ENCODE measurements around the gene EPN3.

The EPN3 gene

DNA sequence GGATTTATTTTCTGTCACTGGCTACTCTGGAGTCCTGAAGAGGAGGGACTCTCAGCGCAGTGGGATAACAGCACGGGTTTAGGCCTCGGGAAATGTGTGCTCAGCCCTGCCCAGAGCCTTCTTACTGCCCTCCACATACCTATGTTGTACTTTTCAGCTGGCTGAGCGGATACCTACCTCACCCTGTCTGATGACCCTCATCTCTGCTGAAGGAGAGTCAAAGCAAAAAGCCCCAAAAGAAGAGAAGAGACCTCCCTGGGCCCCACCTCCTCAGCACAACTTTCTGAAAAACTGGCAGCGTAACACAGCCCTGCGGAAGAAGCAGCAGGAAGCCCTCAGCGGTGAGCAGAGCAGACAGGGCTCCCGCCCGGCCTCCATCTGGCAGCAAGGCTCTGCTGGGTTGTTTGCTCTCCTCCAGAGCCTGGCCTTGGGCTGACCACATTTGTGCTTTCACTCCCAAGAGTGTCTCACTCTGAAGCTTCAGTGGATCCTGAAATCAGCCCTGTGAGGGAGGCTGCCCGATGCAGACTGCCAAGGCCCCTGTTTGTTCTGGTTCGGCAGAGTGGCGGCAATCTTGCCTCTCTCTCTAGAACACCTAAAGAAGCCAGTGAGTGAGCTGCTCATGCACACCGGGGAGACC, 14.0 kb upstream of the EPN3 start:
- DNase-seq (ENCODE audit: low spot score in 2 of 2): no peak
- H3K4me3 Mint-ChIP-seq: no peak overlapping the region
- H3K4me1 Mint-ChIP-seq: no peaks in the 10 kb centered on the region

DNA sequence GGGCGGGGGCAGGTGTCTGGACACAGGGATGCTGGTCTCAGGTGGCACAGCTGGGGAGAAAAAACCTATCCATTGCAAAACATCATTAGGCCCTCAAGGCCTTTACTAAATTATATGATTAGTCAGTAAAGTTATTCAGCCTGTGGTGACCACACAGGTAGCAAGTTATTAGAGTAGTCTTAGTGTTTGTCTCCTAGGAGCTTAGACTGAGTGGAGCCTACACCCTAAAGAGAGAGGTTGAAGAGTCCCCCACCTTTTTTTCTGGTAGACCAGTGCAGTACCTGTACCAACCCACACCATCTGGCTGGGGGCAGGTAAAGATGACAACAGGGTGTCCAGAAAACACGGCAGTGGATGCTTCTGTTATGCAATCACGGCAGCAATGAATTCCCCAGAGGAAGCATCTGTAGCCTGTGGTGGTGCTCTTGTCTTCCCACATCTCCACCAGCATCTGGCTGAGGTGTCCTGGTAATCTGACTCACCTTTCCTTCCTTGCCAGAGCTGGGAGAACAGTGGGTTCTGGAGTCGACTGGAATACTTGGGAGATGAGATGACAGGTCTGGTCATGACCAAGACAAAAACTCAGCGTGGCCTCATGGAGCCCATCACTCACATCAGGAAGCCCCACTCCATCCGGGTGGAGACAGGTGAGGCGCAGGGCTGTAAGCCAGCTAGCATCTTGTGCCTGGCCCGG, 13.2 kb upstream of the EPN3 start:
- Mint-ChIP-seq H3K4me3 (no peak overlapping the region), H3K4me1 (no peaks in the 10 kb centered on the region), H3K27me3 (peaks cover 1% of the 10 kb centered on the region), H3K27ac (no peak overlapping the region), H3K9me3 (no peaks in the 10 kb centered on the region), H3K36me3 (no peaks in the 10 kb centered on the region)
- DNase-seq (ENCODE audit: low spot score in 2 of 2) (no peak), ATAC-seq (ENCODE audit: low read depth) (no peak)

More for the DNA sequence above, 14.0 kb upstream of the EPN3 start:
- Mint-ChIP-seq H3K36me3 (no peaks in the 10 kb centered on the region), H3K27ac (no peak overlapping the region), H3K9me3 (no peaks in the 10 kb centered on the region), H3K27me3 (peaks cover 1% of the 10 kb centered on the region)
- ATAC-seq (ENCODE audit: low read depth): no peak

DNA sequence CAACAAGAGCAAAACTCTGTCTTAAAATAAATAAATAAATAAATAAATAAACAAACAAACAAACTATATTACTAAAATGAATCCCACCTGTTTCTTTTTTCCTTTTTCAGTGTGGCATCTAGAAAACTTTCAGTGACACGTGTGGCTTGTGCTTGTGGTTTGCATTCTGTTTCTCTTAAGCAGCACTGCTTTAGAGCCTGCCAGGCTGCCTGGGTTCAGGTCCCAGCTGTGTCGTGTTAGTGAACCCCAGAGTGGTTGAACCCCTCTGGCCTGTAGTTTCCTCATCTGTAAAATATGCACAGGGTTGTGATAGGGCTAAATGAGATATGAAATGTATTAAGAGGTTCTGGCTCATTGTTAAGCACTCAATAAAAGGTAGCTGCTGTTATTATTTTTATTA, 12.1 kb upstream of the EPN3 start:
- Mint-ChIP-seq H3K27me3 (peaks cover 1% of the 10 kb centered on the region), H3K4me3 (no peak overlapping the region), H3K36me3 (no peaks in the 10 kb centered on the region), H3K27ac (no peak overlapping the region), H3K4me1 (no peaks in the 10 kb centered on the region), H3K9me3 (no peaks in the 10 kb centered on the region)
- ATAC-seq (ENCODE audit: low read depth) (no peak), DNase-seq (ENCODE audit: low spot score in 2 of 2) (no peak)

DNA sequence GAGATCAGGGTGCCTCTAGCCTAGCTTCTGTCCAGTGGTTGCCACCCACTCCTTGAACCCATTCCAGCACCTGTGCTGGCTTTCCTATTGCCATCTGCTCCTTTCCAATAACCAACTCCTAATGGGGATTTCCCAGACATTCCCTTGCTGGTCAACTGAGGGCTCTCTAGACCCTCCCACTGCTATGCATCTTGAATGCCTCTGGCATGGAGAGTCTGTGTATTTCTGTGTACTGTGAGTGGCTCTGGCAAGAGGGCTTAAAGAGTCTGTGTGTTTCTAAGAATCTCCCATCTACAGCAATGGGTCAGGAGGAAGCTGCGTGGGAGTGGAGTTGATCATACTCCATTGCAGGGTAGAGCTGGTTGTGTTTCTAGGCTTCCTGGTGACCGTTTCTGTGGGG, 11.0 kb upstream of the EPN3 start:
- Mint-ChIP-seq H3K4me3 (no peak overlapping the region), H3K9me3 (no peaks in the 10 kb centered on the region), H3K27me3 (peaks cover 1% of the 10 kb centered on the region), H3K36me3 (no peaks in the 10 kb centered on the region), H3K4me1 (no peaks in the 10 kb centered on the region), H3K27ac (no peak overlapping the region)
- no peak for ATAC-seq (ENCODE audit: low read depth)
- DNase-seq (ENCODE audit: low spot score in 2 of 2): no peak

DNA sequence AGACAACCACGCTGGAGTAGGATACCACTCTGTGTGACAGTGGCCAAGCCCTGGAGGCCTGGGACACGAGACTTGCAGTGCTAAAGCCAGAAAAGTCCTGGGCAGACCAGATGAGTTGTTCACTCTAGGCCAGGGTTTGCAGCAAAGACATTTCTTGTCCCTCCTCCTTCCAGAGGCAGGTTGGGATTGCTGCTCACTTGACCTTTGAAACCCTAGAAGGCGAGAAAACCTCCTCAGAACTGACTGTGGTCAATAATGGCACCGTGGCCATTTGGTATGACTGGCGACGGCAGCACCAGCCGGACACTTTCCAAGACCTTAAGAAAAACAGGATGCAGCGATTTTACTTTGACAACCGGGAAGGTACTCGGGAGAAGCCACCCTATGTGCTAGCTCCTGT, 9.8 kb upstream of the EPN3 start:
- DNase-seq (ENCODE audit: low spot score in 2 of 2): no peak
- ATAC-seq (ENCODE audit: low read depth): no peak
- peaks cover 1% of the 10 kb centered on the region for H3K27me3 Mint-ChIP-seq
- no peaks in the 10 kb centered on the region for H3K9me3 Mint-ChIP-seq
- H3K4me3 Mint-ChIP-seq: no peak overlapping the region
- no peaks in the 10 kb centered on the region for H3K4me1 Mint-ChIP-seq
- no peak overlapping the region for H3K27ac Mint-ChIP-seq
- H3K36me3 Mint-ChIP-seq: no peaks in the 10 kb centered on the region

DNA sequence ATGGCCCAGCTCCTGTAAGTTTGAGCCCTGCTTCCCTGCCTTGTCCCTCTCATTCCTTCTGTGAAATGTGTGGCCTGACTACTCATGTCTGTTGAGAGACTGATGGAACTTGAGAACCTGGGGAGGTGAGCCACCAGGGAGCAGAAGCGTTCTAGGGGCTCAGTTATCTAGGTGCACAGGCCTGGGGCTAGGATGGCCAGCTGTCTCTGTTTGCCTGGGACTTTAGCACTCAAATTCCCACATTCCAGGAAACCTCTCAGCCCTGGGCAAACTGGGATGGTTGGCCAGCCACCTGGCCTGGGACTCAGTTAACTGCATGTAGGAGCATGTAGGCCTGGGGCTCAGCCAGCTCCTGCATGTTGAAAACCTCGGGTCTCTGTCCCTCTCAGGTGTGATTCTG, 9.3 kb upstream of the EPN3 start:
- H3K4me1 Mint-ChIP-seq: no peaks in the 10 kb centered on the region
- no peaks in the 10 kb centered on the region for H3K36me3 Mint-ChIP-seq
- DNase-seq (ENCODE audit: low spot score in 2 of 2): no peak
- no peak overlapping the region for H3K4me3 Mint-ChIP-seq
- no peaks in the 10 kb centered on the region for H3K9me3 Mint-ChIP-seq
- H3K27me3 Mint-ChIP-seq: peaks cover 1% of the 10 kb centered on the region
- H3K27ac Mint-ChIP-seq: no peak overlapping the region
- ATAC-seq (ENCODE audit: low read depth): no peak

DNA sequence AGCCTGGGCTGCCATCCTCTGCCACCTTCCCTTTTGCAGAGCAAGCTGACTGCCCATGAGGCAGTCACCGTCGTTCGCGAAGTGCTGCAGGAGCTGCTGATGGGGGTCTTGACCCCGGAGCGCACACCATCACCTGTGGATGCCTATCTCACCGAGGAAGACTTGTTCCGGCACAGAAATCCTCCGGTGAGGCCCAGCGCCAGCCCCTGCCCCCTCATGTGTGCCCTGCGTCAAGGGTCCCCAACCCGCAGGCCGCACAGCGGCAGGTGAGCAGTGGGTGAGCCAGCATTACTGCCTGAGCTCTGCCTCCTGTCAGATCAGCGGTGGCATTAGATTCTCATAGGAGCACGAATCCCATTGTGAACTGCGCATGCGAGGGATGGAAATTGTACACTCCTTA, 7.7 kb upstream of the EPN3 start:
- Mint-ChIP-seq H3K27ac (no peak overlapping the region), H3K36me3 (no peaks in the 10 kb centered on the region), H3K9me3 (no peaks in the 10 kb centered on the region), H3K27me3 (peaks cover 12% of the 10 kb centered on the region), H3K4me3 (no peak overlapping the region), H3K4me1 (no peaks in the 10 kb centered on the region)
- no peak for ATAC-seq (ENCODE audit: low read depth)
- no peak for DNase-seq (ENCODE audit: low spot score in 2 of 2)

DNA sequence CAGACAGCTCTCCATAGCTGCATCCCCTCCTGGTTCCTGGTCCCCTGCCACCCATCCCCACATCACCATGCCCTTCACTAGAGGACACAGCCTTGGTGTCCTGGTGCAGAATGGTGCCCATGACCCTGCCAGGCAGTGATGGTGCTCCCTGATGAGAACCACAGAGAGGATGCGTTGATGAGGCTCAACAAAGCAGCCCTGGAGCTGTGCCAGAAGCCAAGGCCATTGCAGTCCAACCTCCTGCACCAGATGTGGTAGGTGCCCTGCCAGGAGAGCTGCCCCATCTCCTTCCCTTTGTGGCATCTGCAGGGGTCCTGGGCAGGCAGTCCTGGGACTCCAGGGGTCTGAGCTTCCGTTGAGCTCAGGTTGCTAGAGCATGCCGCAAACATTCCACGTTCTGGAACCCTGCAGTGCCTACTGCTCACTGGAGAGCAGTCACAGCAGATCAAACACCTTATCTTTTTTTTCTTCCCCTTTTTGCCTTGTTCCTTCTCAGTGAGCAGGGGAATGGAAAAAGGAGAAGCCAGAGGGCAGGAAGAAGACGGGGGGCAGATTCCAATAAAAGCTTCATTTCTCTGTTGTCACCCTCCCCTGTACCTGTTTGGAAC, 5.3 kb upstream of the EPN3 start:
- H3K4me3 Mint-ChIP-seq: no peak overlapping the region
- H3K9me3 Mint-ChIP-seq: no peaks in the 10 kb centered on the region
- H3K36me3 Mint-ChIP-seq: no peaks in the 10 kb centered on the region
- peaks cover 23% of the 10 kb centered on the region for H3K27me3 Mint-ChIP-seq
- no peaks in the 10 kb centered on the region for H3K4me1 Mint-ChIP-seq
- no peak for DNase-seq (ENCODE audit: low spot score in 2 of 2)
- ATAC-seq (ENCODE audit: low read depth): no peak
- no peak overlapping the region for H3K27ac Mint-ChIP-seq

DNA sequence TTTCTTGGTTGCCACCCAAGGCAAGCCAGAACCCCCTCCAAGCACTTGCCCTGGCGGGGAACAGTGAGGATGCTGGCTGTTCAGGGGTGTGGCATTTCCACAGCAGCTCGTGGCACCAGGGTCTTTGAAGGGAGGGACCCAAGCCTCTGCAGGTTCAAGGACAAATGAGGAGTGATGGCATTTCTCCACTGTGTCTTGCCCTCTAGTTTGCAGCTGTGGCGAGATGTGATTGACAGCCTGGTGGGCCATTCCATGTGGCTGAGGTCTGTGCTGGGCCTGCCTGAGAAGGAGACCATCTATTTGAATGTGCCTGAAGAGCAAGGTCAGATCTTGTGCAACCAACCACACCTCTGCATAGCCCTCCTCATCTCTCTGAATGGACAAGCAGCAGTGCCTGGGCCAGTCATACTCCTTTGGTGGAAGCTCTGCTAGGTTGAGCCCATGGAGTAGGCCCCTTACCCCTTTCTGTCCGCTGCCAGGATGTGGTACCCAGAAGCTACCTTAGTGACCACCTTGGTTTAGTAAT, 4.5 kb upstream of the EPN3 start:
- no peak for ATAC-seq (ENCODE audit: low read depth)
- H3K4me3 Mint-ChIP-seq: no peak overlapping the region
- H3K9me3 Mint-ChIP-seq: no peaks in the 10 kb centered on the region
- no peak for DNase-seq (ENCODE audit: low spot score in 2 of 2)
- H3K27me3 Mint-ChIP-seq: peaks cover 21% of the 10 kb centered on the region
- H3K36me3 Mint-ChIP-seq: no peaks in the 10 kb centered on the region
- no peaks in the 10 kb centered on the region for H3K4me1 Mint-ChIP-seq
- no peak overlapping the region for H3K27ac Mint-ChIP-seq

DNA sequence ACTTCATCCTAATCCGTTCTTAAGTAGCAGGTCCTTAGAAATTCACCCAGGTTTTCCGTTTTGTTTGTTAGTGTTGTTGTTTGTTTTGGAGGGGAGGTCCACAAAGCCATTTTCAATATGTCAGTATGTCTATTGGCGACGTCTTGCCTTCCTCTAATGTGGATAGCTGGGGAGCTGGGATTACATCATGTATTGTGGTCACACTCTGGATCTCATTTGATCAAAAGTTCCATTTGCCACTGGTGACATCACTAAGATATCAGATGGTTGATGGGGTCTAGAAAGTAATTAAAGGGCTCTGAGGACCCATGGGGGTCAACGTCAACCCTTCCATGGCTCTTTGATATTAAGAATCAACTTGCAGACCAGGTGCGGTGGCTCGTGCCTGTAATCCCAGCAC, 2.7 kb upstream of the EPN3 start:
- Mint-ChIP-seq H3K4me1 (peaks cover 10% of the 10 kb centered on the region), H3K9me3 (no peaks in the 10 kb centered on the region), H3K36me3 (no peaks in the 10 kb centered on the region), H3K27ac (no peak overlapping the region), H3K27me3 (peaks cover 36% of the 10 kb centered on the region), H3K4me3 (no peak overlapping the region)
- DNase-seq (ENCODE audit: low spot score in 2 of 2) (no peak), ATAC-seq (ENCODE audit: low read depth) (no peak)

DNA sequence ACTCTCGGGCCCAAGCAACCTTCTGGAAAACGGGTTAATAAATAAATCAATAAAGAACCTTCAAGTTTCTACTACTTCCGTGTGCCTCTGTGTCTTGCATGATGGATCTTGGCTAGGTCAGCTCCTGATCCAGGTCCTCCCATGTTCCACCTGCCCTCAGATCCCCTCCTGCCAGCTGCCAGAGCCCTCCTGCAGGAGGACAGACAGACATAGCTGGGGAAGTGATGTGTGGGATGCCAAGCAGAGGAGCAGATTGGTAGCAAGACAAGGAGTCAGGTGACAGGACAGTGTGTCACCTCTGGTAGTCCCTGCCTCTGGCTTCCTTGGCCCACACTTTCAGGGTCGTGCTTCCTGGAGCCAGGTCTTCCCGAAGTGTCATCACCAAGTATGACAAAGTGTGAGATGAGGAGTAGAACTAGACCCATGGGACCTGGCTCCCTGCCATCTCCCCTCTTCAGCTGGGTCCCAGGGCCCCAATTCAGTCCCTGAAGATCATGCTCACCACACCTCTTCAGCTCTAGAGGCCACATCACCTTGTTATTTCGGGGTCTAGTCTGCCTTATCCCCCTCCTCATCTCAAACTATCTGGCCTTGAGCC, 1.0 kb upstream of the EPN3 start:
- Mint-ChIP-seq H3K4me1 (peaks cover 10% of the 10 kb centered on the region), H3K4me3 (no peak overlapping the region), H3K36me3 (no peaks in the 10 kb centered on the region), H3K9me3 (no peaks in the 10 kb centered on the region), H3K27ac (no peak overlapping the region), H3K27me3 (peaks cover 36% of the 10 kb centered on the region)
- no peak for ATAC-seq (ENCODE audit: low read depth)
- no peak for DNase-seq (ENCODE audit: low spot score in 2 of 2)

DNA sequence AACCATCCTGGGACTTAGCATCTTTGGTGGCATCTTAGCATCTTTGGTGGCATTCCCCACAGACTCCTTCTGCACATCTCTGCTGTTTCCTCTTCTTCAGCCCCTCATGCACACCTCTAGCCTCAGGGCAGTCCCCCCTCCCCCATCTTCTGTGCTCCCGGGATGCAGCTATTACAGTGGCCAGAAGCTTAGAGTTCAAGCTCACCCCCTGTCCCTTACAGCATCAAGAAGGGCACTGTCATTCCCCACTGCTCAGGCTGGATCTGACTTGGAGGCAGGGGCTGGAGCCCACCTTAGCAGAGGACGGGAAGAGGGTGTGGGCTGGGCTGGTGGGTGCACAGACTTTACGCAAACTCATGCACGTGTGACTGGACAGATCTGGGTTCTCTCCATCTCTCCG, 650 bp downstream of the EPN3 start:
- H3K9me3 Mint-ChIP-seq: no peaks in the 10 kb centered on the region
- DNase-seq (ENCODE audit: low spot score in 2 of 2): no peak
- H3K36me3 Mint-ChIP-seq: no peaks in the 10 kb centered on the region
- peaks cover 10% of the 10 kb centered on the region for H3K4me1 Mint-ChIP-seq
- H3K27ac Mint-ChIP-seq: no peak overlapping the region
- ATAC-seq (ENCODE audit: low read depth): no peak
- H3K4me3 Mint-ChIP-seq: no peak overlapping the region
- peaks cover 37% of the 10 kb centered on the region for H3K27me3 Mint-ChIP-seq

DNA sequence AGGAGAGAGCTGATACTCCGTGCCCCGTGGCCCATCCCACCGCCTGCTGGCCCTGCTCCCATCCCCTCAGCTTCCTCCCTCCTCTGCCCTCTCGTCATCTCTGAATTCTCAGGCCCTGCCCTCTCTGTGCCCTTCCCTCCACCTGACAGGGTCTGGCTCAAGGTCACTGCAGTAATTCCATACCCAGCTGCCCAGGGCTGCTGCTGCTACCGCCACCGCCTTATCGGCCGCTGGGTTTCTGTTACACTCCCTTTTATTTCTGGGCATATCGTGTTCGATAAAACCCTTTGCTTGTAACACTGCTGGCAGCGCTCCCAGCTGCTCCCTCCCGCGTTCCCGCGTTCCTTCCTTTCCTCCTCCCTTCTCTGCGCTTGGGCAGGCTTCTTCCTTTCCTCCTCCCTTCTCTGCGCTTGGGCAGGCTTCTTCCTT, 1.2 kb downstream of the EPN3 start:
- Mint-ChIP-seq H3K27ac (no peak overlapping the region), H3K4me3 (no peak overlapping the region), H3K27me3 (peaks cover 35% of the 10 kb centered on the region), H3K4me1 (peaks cover 10% of the 10 kb centered on the region), H3K36me3 (no peaks in the 10 kb centered on the region), H3K9me3 (no peaks in the 10 kb centered on the region)
- no peak for DNase-seq (ENCODE audit: low spot score in 2 of 2)
- no peak for ATAC-seq (ENCODE audit: low read depth)

DNA sequence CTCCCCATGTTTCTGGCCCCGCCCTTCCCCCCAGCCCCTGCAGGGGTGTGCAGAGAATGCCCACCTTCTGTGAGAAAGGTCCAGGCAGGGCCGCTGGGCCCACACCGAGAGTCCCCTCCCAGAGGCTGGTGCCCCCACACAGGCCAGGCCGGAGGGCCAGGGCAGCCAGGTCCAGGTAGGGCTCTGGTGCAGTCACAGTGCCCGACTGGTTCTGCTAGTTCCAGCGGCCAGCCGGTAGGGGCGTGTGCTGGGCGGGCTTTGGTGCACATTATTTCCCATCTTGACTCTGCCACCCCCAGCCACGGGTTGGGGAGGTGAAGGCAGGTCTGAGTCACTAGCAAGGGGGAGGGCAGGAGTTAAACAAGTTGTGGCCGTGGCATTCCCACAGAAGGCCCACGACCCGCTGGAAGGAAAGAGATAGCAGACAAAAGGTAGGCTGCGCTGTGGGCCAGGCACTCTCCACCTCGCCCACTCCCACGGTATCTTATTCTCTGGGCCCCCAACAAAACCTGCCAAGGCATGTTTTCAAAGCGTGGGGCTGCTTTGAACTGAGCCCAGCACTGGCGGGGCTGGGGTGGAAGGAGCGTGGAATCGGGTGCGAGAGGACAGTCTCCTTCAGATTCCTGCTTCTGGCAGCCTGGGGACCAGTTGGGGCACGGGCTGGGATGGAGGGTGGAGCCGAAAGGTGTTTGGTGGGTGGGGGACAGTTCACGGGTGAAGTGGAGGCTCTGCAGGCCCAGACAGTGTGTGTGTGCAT, 1.9 kb downstream of the EPN3 start:
- peak; percentile 50 for ATAC-seq (ENCODE audit: low read depth)
- H3K4me3 Mint-ChIP-seq: no peak overlapping the region
- DNase-seq (ENCODE audit: low spot score in 2 of 2): no peak
- H3K4me1 Mint-ChIP-seq: peaks cover 10% of the 10 kb centered on the region
- no peaks in the 10 kb centered on the region for H3K9me3 Mint-ChIP-seq
- no peak overlapping the region for H3K27ac Mint-ChIP-seq
- no peaks in the 10 kb centered on the region for H3K36me3 Mint-ChIP-seq
- peaks cover 28% of the 10 kb centered on the region for H3K27me3 Mint-ChIP-seq
